HPDE6-E6E7 (cell line): Measurements from ENCODE around the gene AUTS2.

Source experiments
- DNase-seq: peaks from one replicate; pipeline ENCODE4 v3.0.0; 2011; ENCODE audit warnings: missing footprints; ENCODE audit errors: extremely low spot score

AUTS2 gene

GRCh38 chr7:70188901-70189650 is 590.8 kb downstream of the AUTS2 start:
- DNase-seq, result no peak

GRCh38 chr7:70189776-70190175 is 591.5 kb downstream of the AUTS2 start:
- no peak for DNase-seq

GRCh38 chr7:70190281-70190680 is 592.0 kb downstream of the AUTS2 start:
- no peak for DNase-seq

- no peak for DNase-seq
Observed at GRCh38 chr7:70193514-70193913, 595.2 kb downstream of the AUTS2 start.

- DNase-seq, result no peak
Observed at GRCh38 chr7:70208236-70209063, 610.2 kb downstream of the AUTS2 start.

DNA sequence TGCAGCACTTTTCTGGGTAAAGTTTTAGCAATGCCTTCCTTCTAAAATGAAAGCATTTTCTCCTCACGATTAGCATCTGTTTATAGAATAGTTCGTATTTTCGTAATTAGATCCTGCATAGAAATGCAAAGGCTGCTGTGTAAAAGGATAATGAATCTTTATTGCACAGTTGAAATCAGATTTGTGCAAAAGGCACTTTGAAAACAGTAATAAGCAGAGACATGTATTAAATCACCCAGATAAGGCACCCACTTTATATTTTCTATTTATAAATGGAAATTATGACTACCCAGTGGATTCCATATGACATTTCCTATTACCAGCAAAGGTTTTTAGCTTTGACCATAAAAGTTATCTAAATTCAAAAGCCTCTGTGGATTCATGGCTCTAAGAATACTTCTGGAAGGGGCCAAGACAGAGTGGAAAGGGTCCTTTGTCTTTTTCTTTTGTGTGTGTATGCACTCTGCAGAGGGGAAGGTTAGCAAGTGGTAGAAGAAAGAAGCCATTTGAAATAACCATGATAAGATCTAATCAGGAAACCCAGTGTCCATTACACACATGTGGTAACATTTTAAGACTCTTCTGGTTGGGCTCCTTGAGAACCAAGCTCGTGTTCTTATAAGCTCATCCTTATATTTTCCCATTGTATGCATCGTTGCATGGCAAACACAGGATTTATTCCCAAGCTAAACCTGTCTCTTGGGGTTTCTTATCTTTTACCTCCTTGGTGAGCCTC is 612.1 kb downstream of the AUTS2 start:
- DNase-seq, result no peak

GRCh38 chr7:70210936-70211310 is 612.6 kb downstream of the AUTS2 start:
- no peak for DNase-seq

GRCh38 chr7:70212281-70212680 is 614.0 kb downstream of the AUTS2 start:
- DNase-seq, result no peak

DNA sequence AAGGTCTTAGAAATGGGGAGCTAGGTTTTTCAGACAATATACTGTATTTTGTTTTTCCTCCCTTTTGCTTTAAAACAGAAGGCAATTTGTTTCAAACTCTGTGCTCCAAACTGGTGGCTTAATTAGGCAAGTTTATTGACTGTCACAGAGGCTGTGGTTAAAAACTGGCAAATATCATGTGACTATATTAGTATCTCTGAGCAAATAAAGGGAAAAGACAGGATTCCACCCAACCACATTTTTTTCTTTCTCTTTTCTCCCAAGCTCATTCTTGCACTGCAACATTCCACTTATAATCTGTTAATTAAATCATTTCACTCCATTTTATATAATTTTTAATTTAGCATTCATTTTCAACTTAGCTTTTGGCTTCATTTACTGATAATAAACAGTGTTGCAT is 615.8 kb downstream of the AUTS2 start:
- no peak for DNase-seq

GRCh38 chr7:70215491-70215890 is 617.2 kb downstream of the AUTS2 start:
- DNase-seq, result no peak

- no peak for DNase-seq
Observed at GRCh38 chr7:70217571-70217970, 619.3 kb downstream of the AUTS2 start.

- no peak for DNase-seq
Observed at GRCh38 chr7:70218006-70218405, 619.7 kb downstream of the AUTS2 start.

DNA sequence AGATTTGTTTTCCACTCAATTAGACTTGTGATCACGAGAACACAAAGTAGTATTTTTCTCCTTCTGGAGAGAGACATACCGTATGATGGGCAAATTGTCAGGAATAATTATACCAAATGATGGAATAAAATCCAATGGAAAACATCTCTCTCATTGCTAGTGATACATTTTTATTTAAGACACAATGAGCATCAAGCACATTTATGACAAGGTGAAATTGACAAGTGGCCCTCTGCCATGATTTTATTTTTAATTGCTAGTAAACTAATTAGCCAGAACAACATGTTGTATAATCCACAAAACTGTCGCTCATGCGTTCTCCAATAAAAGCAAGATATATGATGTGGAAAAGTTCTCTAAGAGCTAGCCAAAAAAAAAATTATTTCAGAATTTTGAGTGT is 620.8 kb downstream of the AUTS2 start:
- no peak for DNase-seq

DNA sequence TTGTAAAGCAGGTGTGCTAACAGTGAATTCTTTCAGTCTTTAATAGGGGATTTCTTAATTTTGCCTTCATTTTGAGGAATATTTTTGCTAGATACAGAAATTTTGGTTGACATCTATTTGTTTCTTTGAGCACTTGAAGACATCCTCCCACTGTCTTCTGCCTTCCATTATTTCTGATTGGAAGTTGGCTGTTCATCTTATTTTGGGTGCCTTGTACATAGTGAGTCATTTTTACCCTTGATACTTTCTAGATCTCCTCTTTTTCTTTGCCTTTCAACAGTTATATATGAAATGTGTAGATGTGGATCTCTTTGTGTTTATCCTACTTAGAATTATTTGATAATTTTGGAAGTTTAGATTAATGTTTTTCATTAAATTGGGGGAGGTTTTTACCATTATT is 631.0 kb downstream of the AUTS2 start:
- DNase-seq, result no peak

- no peak for DNase-seq
Observed at GRCh38 chr7:70230761-70231160, 632.5 kb downstream of the AUTS2 start.

DNA sequence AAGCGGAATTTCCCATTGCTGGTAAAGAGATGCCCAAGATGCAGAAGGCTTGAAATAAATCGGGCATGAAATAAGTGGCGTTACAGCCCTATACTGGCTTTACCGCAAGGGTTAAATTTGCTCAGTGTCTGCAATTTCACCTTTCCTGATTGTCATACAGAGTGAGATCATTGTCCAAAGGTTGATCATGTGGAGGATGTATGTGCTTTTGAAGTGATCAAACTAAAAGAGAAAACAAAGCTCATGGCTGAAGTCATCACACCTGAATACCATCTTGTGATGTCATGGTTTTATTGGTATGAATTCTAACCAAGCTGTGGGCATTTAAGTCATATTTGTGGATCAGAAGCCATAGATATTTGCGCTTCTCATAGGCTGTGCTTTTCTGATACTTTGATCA is 635.5 kb downstream of the AUTS2 start:
- DNase-seq, result no peak

- no peak for DNase-seq
Observed at GRCh38 chr7:70237256-70237655, 639.0 kb downstream of the AUTS2 start.

DNA sequence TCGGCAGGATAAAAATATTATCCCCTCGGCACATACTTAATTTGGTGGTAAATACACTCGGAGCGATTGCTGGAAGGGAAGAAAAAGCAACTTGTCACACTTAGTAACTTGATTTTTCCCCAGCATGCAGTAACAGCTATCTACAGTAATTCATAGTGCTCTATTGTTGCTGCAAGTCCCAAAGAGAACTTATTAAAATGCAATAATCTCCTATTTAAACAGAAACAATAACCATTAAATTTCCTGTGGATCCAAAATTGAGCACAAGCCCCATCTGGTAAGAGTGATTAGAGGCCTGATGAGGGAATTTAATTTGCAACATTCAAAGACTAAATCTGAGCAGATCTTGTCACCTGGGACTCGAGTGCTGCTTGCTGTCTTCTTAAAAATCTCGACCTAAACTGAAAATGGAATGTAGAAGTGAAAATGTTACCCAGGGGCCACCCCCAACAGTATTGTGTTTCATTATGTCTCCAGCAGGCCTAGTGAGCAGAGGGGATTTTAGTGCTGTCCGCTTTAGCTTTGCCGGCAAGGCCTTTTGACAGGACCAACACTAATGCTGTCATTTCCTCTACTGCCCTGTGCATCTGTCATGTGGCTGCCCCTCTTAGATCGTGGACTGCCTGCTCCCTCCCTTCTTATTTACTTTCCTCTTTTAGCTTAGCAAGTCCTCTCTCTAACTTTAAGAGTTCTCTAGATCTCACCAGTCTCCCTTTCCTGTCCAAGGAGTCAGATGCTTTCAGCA is 639.7 kb downstream of the AUTS2 start:
- DNase-seq, result no peak

DNA sequence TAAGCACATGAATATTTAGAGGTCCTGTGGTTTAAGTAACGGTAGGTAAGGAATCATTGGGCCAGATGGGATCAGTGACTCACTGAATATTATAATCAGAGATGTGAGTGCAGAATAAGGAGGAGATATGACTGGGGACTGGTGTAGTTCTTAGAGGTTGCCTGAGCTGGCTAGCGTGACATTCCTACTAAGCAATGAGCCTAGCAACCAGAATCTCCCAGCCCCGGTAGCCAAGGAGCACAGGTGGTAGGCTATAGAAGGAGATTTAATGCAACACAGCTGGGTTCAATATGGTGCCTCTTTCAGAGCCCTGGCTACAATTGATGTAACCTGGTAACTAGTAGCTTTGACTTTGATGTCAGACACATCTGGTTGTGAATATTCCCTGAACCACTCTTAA is 641.6 kb downstream of the AUTS2 start:
- no peak for DNase-seq

- no peak for DNase-seq
Observed at GRCh38 chr7:70240873-70241272, 642.6 kb downstream of the AUTS2 start.

GRCh38 chr7:70241536-70242175 is 643.4 kb downstream of the AUTS2 start:
- no peak for DNase-seq
